GM12878 (cell line): ENCODE data around the gene KLHL30. TPM values are rescaled to one million over a fixed set of nuclear protein-coding genes. Genes with fewer than 3 reads are reported as not detected.

ENCODE experiments used
- ATAC-seq: fragments of 200-7000 bp; cut with Tn5 transposase; 3 replicates; pipeline ENCODE4 v1.9.1; 2020; ENCODE audit warnings: mild to moderate bottlenecking, moderate library complexity
- BruUV-seq: library from RNA; stranded (reverse); fragments of 400-500 nt; replicated peaks from 2 replicates; lab custom pipeline; 2021; lab: Mats Ljungman, UMichigan
- CTCF ChIA-PET: fragments of 300-600 bp; sonication (Branson Sonifier 250); formaldehyde crosslinking; extraction: SDS; loops from one replicate; lab custom pipeline; 2021; ENCODE audit warnings: inconsistent platforms; lab: Yijun Ruan, JAX
- POLR2A ChIA-PET: fragments of 350-600 bp; formaldehyde crosslinking; extraction: SDS; loops from one replicate; lab custom pipeline; 2021; ENCODE audit warnings: inconsistent platforms; lab: Charles Lee
- RAD21 ChIA-PET: fragments of 300-600 bp; sonication (Branson Sonifier 250); formaldehyde crosslinking; loops from one replicate; lab custom pipeline; 2023; ENCODE audit warnings: antibody characterized with exemption; ENCODE audit not compliant: unreplicated experiment; lab: Charles Lee
- SMC1A ChIA-PET: fragments of 300-600 bp; sonication (Branson Sonifier 250); formaldehyde crosslinking; loops from one replicate; lab custom pipeline; 2023; ENCODE audit not compliant: unreplicated experiment, uncharacterized antibody; lab: Charles Lee
- DNase-seq: peaks from one replicate; pipeline ENCODE4 v3.0.0-alpha.2; 2011; ENCODE audit warnings: low read depth, low spot score
- FAIRE-seq: peaks from 3 replicates; lab custom pipeline; 2011; peaks lifted over from hg19 to GRCh38; lab: Jason Lieb, UNC
- H2AFZ ChIP-seq: 2 replicates; pipeline ENCODE4 v1.6.0; 2011; ENCODE audit warnings: low read depth, low read length, control low read depth; ENCODE audit not compliant: control insufficient read depth
- H3K27ac ChIP-seq: 2 replicates; pipeline ENCODE4 v1.5.1; 2011; ENCODE audit warnings: control low read depth; ENCODE audit not compliant: control insufficient read depth, insufficient read depth
- H3K27me3 ChIP-seq, 2 experiments: replicated peaks in 1 of 2; 2 replicates each; pipeline versions ENCODE4 v1.6.0 to v1.6.1; 2011; ENCODE audit warnings: low read length in 1 of 2; ENCODE audit not compliant: control insufficient read depth in 2 of 2, insufficient read depth in 2 of 2
- H3K36me3 ChIP-seq, 2 experiments: 2 replicates each; pipeline ENCODE4 v1.5.1; 2011; ENCODE audit warnings: low read length in 1 of 2; ENCODE audit not compliant: control insufficient read depth in 2 of 2, insufficient read depth in 2 of 2
- H3K4me1 ChIP-seq: 2 replicates; pipeline ENCODE4 v1.6.1; 2011; ENCODE audit warnings: mild to moderate bottlenecking, low read length, moderate library complexity, mixed read lengths; ENCODE audit not compliant: control insufficient read depth, insufficient read depth
- H3K4me2 ChIP-seq: 2 replicates; pipeline ENCODE4 v1.6.0; 2011; ENCODE audit warnings: control low read depth; ENCODE audit not compliant: control insufficient read depth, insufficient read depth
- H3K4me3 ChIP-seq: fragments of 200-600 bp; sonication (generic); 2 replicates; pipeline ENCODE4 v1.5.1; 2016
- H3K79me2 ChIP-seq: 2 replicates; pipeline ENCODE4 v1.6.0; 2011; ENCODE audit warnings: low read length; ENCODE audit not compliant: control insufficient read depth, insufficient read depth
- H3K9ac ChIP-seq: 2 replicates; pipeline ENCODE4 v1.8.0; 2011; ENCODE audit warnings: low read length, control low read depth, mixed read lengths; ENCODE audit not compliant: control insufficient read depth, insufficient read depth
- H3K9me3 ChIP-seq: replicated peaks from 3 replicates; pipeline ENCODE4 v1.5.1; 2011; ENCODE audit warnings: mild to moderate bottlenecking, low read length; ENCODE audit not compliant: control insufficient read depth, insufficient read depth
- H4K20me1 ChIP-seq: 2 replicates; pipeline ENCODE4 v1.6.0; 2011; ENCODE audit not compliant: control insufficient read depth, insufficient read depth
- ATF7 ChIP-seq: fragments of 450-650 bp; IDR thresholded peaks from 2 replicates; pipeline ENCODE4 v1.6.1; 2016; ENCODE audit warnings: low read depth, mild to moderate bottlenecking
- BHLHE40 ChIP-seq, 2 experiments: fragments of 450-650 bp in 1 of 2; IDR thresholded peaks; 2 replicates each; pipeline ENCODE4 v1.6.1; 2011 to 2017; ENCODE audit warnings: low read depth in 2 of 2, borderline replicate concordance in 1 of 2, improper control_type of control experiment in 1 of 2, low read length in 1 of 2, mild to moderate bottlenecking in 1 of 2
- IKZF1 ChIP-seq: fragments of 450-650 bp; conservative IDR thresholded peaks from 2 replicates; pipeline ENCODE4 v1.6.1; 2017; ENCODE audit warnings: antibody characterized with exemption, mild to moderate bottlenecking
- KLF5 ChIP-seq: fragments of 450-650 bp; IDR thresholded peaks from 2 replicates; pipeline ENCODE4 v1.6.1; 2014; ENCODE audit warnings: mild to moderate bottlenecking; ENCODE audit not compliant: partially characterized antibody
- MEF2B ChIP-seq: fragments of 450-650 bp; IDR thresholded peaks from 2 replicates; pipeline ENCODE4 v1.6.1; 2018; ENCODE audit warnings: mild to moderate bottlenecking, moderate library complexity; ENCODE audit not compliant: partially characterized antibody, poor library complexity, severe bottlenecking
- MTA2 ChIP-seq: fragments of 450-650 bp; IDR thresholded peaks from 2 replicates; pipeline ENCODE4 v1.6.1; 2016; ENCODE audit warnings: low read depth, mild to moderate bottlenecking, moderate library complexity
- MTA3 ChIP-seq: IDR thresholded peaks from 2 replicates; pipeline ENCODE4 v1.6.1; 2012; ENCODE audit warnings: low read length, inconsistent platforms, borderline replicate concordance
- NFYA ChIP-seq: IDR thresholded peaks from 2 replicates; pipeline ENCODE4 v1.6.1; 2011; ENCODE audit warnings: low read depth, mild to moderate bottlenecking, low read length, improper control_type of control experiment, borderline replicate concordance
- NKRF ChIP-seq: fragments of 450-650 bp; conservative IDR thresholded peaks from 2 replicates; pipeline ENCODE4 v1.6.1; 2017; ENCODE audit warnings: mild to moderate bottlenecking, moderate library complexity
- NR2F1 ChIP-seq: fragments of 450-650 bp; conservative IDR thresholded peaks from 2 replicates; pipeline ENCODE4 v1.6.1; 2017; ENCODE audit warnings: mild to moderate bottlenecking
- POLR2AphosphoS5 ChIP-seq: IDR thresholded peaks from 2 replicates; pipeline ENCODE4 v1.6.1; 2011; ENCODE audit warnings: mild to moderate bottlenecking, low read length, inconsistent platforms
- RFX5 ChIP-seq: IDR thresholded peaks from 2 replicates; pipeline ENCODE4 v1.6.1; 2011; ENCODE audit warnings: low read depth, low read length, improper control_type of control experiment
- SIN3A ChIP-seq: IDR thresholded peaks from 2 replicates; pipeline ENCODE4 v1.6.1; 2012; ENCODE audit warnings: low read depth, low read length, improper control_type of control experiment
- ZNF384 ChIP-seq: IDR thresholded peaks from 2 replicates; pipeline ENCODE4 v1.6.1; 2012; ENCODE audit warnings: low read depth, mild to moderate bottlenecking, low read length, improper control_type of control experiment, borderline replicate concordance
- ZSCAN29 ChIP-seq: fragments of 450-650 bp; IDR thresholded peaks from 2 replicates; pipeline ENCODE4 v1.6.1; 2017; ENCODE audit warnings: mild to moderate bottlenecking, moderate library complexity
- WGBS: methylation state at CpG from one replicate; pipeline ENCODE4 v1.1.6; 2016; ENCODE audit warnings: low lambda C conversion rate; ENCODE audit not compliant: insufficient replicate concordance, insufficient coverage; ENCODE audit errors: missing lambda C conversion rate; 5-methylcytosine and 5-hydroxymethylcytosine counted together
- in situ Hi-C: fragments of 300-500 bp; cut with MboI; formaldehyde crosslinking; loops from 9 replicates; pipeline ENCODE4 v1.14.3; 2018; ENCODE audit warnings: mixed read lengths
- intact Hi-C: fragments of 100-400 bp; cut with micrococcal nuclease; formaldehyde crosslinking; loops from one replicate; pipeline ENCODE4 v1.14.2; 2022; ENCODE audit not compliant: unreplicated experiment
- polyA plus RNA-seq, 11 experiments: library from polyadenylated mRNA; depleted of rRNA in 4 of 11; unstranded in 6 of 11; stranded (reverse) in 5 of 11; fragments of >200 nt; fragmentation: Nextera tagmentation in 4 of 11; fragmentation: Illumina TruSeq in 1 of 11; extraction: Ambion mirVana in 4 of 11; extraction: Trizol in 1 of 11; gene quantifications; 1 replicate in 1 of 11; 2 replicates in 10 of 11; pipeline versions ENCODE4 v1.2.1 to v1.2.3, GENCODE V29; 2011 to 2016; ENCODE audit warnings: inconsistent platforms in 2 of 11, missing spikeins in 2 of 11, low read depth in 1 of 11
- total RNA-seq, 4 experiments: library from RNA; depleted of rRNA in 3 of 4; stranded (reverse); fragments of >200 nt in 3 of 4; fragmentation: Illumina TruSeq in 1 of 4; extraction: Trizol in 1 of 4; gene quantifications; 2 replicates each; pipeline versions ENCODE4 v1.2.1 to v1.2.3, GENCODE V29; 2013 to 2021
- TF ChIP-seq, protein P1 (sequence below): fragments of 450-650 bp; IDR thresholded peaks from 2 replicates; pipeline ENCODE4 v1.6.1; 2017; ENCODE audit warnings: low read depth, mild to moderate bottlenecking, moderate library complexity
- TF ChIP-seq, protein P2 (sequence below): fragments of 450-650 bp; IDR thresholded peaks from 2 replicates; pipeline ENCODE4 v1.6.1; 2017; ENCODE audit warnings: borderline replicate concordance
- TF ChIP-seq, protein P3 (sequence below): fragments of 450-650 bp; IDR thresholded peaks from 2 replicates; pipeline ENCODE4 v1.6.1; 2014; ENCODE audit warnings: mild to moderate bottlenecking

KLHL30 gene
- total and polyA plus RNA-seq, 10 of the 15 experiments (the other 5 are each of a cell fraction or from before 2014, with no cell fraction given) = 0.03 TPM; not detected in 9

- H3K4me1 ChIP-seq = peaks cover 4% of the 10 kb centered on the region; the same call in 1 of the 2 replicates
- H3K9me3 ChIP-seq = no peaks in the 10 kb centered on the region
- no peak overlapping the region for H3K4me3 ChIP-seq
- no peaks in the 10 kb centered on the region for H3K36me3 ChIP-seq
- DNase-seq (no peak), FAIRE-seq (no peak), ATAC-seq (no peak)
- no peak overlapping the region for H3K9ac ChIP-seq
- no peaks in the 10 kb centered on the region for H4K20me1 ChIP-seq
- intact Hi-C loops = no loop called here
- BruUV-seq = no TSS peak
- CTCF ChIA-PET = interaction anchor here (1.4 to 2.0 kb wide), 2 partner anchors 25 to 129 kb away, joined by 3 to 5 read pairs; no protein-coding TSS in a partner anchor
- in situ Hi-C loops = no loop called here
- H3K4me2 ChIP-seq = no peak overlapping the region
- SMC1A ChIA-PET = no interaction called here
- no peaks in the 10 kb centered on the region for H3K27me3 ChIP-seq
- no peak overlapping the region for H3K27ac ChIP-seq
- WGBS = 58% methylated on average over 11 of the region's 11 CpGs
- H2AFZ ChIP-seq = no peak overlapping the region
- H3K79me2 ChIP-seq = no peaks in the 10 kb centered on the region
- POLR2A ChIA-PET = no interaction called here
- TF ChIP-seq, protein P1, sequence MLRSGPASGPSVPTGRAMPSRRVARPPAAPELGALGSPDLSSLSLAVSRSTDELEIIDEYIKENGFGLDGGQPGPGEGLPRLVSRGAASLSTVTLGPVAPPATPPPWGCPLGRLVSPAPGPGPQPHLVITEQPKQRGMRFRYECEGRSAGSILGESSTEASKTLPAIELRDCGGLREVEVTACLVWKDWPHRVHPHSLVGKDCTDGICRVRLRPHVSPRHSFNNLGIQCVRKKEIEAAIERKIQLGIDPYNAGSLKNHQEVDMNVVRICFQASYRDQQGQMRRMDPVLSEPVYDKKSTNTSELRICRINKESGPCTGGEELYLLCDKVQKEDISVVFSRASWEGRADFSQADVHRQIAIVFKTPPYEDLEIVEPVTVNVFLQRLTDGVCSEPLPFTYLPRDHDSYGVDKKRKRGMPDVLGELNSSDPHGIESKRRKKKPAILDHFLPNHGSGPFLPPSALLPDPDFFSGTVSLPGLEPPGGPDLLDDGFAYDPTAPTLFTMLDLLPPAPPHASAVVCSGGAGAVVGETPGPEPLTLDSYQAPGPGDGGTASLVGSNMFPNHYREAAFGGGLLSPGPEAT = no peak
- no peak for TF ChIP-seq ZNF384
- TF ChIP-seq, protein P2, sequence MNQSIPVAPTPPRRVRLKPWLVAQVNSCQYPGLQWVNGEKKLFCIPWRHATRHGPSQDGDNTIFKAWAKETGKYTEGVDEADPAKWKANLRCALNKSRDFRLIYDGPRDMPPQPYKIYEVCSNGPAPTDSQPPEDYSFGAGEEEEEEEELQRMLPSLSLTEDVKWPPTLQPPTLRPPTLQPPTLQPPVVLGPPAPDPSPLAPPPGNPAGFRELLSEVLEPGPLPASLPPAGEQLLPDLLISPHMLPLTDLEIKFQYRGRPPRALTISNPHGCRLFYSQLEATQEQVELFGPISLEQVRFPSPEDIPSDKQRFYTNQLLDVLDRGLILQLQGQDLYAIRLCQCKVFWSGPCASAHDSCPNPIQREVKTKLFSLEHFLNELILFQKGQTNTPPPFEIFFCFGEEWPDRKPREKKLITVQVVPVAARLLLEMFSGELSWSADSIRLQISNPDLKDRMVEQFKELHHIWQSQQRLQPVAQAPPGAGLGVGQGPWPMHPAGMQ = no peak
- TF ChIP-seq BHLHE40 (IDR thresholded peaks at IDR 0.05; ENCODE audit: borderline replicate concordance in 1 of 2, low read depth in 2 of 2, low read length in 1 of 2) = no peak
- no peak for TF ChIP-seq SIN3A
- TF ChIP-seq ATF7 = no peak
- TF ChIP-seq RFX5 = no peak
- TF ChIP-seq, protein P3, sequence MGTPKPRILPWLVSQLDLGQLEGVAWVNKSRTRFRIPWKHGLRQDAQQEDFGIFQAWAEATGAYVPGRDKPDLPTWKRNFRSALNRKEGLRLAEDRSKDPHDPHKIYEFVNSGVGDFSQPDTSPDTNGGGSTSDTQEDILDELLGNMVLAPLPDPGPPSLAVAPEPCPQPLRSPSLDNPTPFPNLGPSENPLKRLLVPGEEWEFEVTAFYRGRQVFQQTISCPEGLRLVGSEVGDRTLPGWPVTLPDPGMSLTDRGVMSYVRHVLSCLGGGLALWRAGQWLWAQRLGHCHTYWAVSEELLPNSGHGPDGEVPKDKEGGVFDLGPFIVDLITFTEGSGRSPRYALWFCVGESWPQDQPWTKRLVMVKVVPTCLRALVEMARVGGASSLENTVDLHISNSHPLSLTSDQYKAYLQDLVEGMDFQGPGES = no peak
- no peak for TF ChIP-seq POLR2AphosphoS5
- TF ChIP-seq MTA3 = no peak
- TF ChIP-seq NKRF = no peak
- TF ChIP-seq NFYA = no peak
- TF ChIP-seq MTA2 = no peak
- TF ChIP-seq NR2F1 = no peak
- no peak for TF ChIP-seq KLF5
- no peak for TF ChIP-seq ZSCAN29
- TF ChIP-seq IKZF1 = no peak
- TF ChIP-seq MEF2B = no peak
- RAD21 ChIA-PET = interaction anchor here (0.7 to 1.0 kb wide), 2 partner anchors 57 to 126 kb away, joined by 3 to 4 read pairs; no protein-coding TSS in a partner anchor
Observed at GRCh38 chr2:238134393-238134785, 4.1 kb upstream of the KLHL30 start.
